Globus pallidus (tissue), 1 donor: ENCODE data around the gene BANP.
"Not testable (repeated sequence)": the region's sequence is repeated elsewhere in the genome, so short reads cannot be mapped to it uniquely, and the experiment has no call there.

Experiments
- DNase-seq: peaks from one replicate; pipeline ENCODE4 v3.0.0-alpha.2; 2015; ENCODE audit warnings: low spot score

Gene BANP

DNA sequence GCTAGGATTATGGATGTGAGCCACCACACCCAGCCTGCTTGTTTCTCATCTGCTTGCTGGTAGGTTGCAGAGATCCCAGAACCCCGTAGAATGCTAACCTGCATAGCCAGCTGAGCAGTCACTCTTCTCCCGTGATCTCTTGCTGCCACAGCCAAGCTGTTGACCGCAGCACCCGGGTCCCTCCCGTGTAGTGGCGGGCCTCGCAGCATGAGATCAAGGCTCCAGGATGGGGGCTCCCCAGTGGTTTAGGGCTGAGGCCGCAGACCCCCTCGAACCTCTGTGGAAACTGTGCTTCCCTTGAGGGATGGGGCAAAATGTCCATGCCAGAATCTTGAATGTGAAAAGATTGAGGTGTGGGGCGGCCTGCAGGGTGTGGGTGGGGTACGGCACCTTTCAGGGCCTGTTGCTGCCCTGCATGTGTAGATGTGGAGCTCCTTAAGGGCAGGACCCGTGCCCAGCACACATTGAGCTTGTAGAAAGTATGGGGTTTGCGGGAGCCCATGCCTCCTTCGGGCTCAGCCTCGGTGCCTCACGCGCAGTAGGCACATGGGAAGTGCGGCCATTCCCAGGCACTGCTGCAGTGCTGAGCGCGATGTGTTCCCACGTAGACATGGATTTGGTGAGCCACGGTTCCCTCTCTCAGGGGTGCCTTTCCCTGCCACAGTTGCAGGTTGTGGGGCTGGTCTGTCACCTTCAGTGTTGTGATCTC lies 99.9 kb downstream of the BANP start:
- no peak for DNase-seq

DNA sequence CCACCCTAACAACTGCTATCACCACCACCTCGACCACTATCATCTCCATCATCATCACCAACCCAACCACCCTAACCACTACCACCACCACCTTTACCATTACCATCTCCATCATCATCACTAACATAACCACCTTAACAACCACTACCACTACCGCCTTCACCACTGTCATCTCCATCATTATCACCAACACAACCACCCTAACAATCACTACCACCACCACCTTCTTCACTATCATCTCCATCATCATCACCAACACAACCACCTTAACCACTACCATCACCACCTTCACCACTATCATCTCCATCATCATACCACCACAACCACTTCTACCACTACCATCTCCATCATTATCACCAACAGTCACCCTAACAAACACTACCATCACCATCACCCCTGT lies 101.4 kb downstream of the BANP start:
- no peak for DNase-seq

DNA sequence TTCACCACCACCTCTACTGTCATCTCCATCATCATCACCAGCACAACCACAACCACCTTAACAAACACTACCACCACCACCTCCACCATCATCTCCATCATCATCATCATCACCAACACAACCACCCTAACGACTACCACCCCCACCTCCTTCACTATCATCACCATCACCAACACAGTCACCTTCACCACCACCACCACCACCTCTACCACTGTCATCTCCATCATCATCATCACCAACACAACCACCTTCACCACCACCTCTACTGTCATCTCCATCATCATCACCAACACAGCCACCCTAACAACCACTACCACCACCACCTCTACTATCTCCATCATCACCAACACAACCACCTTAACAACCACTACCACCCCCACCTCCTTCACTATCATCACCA lies 102.2 kb downstream of the BANP start:
- not testable (repeated sequence) for DNase-seq

DNA sequence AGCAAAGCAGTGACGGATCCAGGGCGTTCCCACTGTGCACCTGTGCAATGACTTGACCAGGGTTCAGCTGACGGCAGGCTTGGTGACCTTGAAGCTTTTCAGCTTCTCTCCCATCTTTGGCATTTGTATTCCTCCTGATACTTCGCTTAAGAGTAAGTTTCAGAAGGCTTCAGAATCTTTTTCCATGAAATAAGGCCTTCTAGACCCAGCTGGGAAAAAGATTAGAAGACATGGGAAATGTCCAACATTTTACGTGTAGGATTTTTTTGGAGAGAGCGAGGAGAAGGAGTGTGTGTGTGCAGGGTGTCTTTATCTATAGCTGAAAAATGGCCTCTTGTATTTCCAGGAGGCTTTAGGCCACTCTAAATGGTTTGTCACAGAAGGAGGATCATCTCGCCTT lies 104.1 kb downstream of the BANP start:
- DNase-seq: no peak

DNA sequence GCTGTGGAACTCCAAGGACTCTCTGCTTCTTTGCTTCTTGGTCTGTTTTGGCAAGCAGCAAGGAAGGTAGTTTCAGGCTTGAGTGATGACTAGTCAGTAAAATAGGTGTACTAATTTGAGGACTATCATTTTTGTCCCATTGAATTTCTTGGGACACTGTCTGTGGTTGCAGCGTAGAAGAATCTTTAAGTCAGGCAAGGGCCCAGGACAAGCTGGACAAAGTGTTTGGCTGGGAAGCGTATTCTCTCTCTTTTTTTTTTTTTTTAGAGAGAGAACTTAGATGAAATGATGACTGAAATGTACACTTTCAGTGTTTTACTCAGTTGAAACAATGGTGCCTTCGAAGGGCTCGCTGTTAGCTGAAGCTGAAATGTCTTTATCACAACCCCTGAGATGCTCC lies 105.0 kb downstream of the BANP start:
- no peak for DNase-seq

DNA sequence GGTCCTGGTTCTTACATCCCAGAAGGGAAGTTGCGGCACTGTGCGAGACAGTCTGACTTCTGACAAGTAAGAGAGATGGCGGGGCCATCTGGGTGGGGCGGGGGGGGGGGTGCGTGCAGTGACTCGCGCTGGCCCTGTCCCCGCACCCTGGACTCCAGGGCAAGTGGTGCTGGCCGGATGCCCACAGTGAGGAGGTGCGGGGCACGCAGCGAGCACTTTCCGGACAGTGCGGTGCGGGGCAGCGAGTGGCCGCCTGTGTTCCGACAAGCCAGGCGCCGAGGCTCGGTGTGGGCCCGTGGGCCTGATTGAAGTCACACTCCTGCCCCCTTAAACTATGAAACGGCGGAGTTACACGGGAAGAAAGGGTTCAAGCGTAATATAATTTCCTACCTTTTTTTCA lies 106.4 kb downstream of the BANP start:
- DNase-seq: no peak

DNA sequence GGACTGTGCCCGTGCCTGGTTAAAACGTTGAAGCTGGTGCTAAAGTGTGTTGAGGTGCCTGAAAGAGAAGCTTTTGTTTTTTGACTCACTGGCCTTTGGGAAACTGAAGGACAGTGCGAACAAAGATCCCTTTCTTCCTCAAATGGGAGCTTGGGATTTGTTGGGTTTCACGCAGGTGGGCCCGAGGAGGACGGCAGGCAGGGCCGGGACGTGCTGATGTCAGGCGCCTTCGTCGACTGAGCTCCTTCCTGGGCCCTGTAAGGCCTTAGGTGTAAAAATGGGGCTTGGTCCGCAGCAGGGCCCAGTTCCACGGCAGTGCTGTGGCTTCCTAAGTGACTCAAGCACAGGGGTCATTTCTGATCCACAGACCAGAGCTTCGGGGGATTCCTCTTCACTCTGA lies 106.9 kb downstream of the BANP start:
- DNase-seq: no peak

DNA sequence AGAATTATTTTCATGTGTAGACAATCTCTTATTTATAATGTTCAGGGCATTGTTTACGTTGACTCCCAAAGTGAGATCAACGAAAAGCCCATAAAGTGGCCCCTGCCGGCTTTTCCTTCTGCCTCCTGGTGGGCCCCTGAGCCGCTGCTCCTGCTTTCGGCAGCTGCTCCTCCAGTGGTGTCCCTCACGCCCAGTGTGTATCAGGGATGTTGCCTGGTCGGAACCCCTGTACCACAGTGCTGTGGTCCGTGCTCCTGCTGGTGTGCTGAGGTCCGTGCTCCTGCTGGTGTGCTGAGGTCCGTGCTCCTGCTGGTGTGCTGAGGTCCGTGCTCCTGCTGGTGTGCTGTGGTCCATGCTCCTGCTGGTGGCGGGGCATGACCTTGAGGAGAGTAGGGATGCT lies 107.6 kb downstream of the BANP start:
- DNase-seq: no peak

DNA sequence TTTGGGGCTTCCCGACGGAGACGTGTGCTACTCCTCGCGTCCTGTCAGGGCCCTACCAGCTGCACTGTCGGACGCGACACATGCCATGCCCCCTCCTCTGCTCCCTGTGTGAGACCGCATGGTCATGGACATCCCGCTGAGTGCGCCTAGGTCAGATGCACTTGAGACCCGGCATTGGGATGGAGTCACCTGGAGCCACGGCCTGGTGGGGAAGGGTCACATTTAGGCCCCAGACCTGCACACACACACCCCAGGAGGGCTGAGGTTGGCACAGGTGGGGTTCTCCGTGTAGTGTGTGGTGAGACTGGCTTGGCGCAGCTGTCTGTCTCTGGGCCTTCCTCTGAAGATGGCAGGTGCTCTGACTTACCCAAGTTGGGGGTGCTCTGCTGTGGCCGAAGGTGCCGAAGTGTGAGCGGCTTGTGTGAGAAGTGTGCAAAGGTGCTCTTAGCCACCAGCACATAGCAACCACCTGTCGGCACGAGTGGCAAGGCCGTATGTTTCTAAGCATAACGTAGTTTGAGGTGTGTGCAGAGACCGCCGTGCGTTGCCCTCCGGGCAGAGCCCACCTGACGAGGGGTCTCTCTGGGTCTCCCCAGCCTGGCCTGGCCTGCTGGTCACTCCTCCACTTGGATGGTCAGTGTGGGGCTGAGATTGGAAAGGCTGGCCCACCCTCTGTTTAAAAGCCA lies 108.6 kb downstream of the BANP start:
- DNase-seq: no peak

DNA sequence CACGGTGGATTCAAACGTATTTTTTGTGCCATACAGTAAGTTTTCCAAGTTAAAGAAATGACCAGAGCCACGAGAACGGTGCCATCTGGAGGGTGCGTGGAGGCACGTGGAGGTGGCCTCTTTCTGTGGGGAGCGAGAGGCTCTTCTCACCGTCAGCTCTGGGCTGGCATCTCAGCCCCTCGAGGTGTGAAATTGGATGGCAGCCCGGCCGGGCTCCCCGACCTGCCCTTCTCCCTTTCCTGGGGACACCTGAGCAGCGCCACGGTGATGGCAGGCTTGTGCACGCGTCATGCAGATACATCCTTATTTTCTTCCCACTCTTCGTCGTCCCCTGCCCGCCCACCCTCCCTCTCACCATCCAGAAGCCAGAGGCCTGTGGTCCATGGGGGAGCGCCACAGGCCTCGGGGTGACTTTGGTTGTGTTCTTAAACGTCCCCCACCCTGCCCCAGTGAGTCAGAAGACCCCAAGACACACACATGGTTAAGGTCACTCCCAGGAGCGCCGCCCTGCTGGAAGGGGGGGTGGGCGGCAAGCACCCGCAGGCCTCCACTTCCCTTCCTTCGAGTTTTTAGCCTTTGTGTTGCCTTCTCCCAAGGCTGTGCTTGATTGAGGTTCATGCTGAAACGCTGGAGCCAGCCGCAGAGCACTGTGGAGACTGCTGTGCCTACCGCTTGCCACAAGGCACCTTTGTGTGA lies 109.4 kb downstream of the BANP start:
- no peak for DNase-seq

DNA sequence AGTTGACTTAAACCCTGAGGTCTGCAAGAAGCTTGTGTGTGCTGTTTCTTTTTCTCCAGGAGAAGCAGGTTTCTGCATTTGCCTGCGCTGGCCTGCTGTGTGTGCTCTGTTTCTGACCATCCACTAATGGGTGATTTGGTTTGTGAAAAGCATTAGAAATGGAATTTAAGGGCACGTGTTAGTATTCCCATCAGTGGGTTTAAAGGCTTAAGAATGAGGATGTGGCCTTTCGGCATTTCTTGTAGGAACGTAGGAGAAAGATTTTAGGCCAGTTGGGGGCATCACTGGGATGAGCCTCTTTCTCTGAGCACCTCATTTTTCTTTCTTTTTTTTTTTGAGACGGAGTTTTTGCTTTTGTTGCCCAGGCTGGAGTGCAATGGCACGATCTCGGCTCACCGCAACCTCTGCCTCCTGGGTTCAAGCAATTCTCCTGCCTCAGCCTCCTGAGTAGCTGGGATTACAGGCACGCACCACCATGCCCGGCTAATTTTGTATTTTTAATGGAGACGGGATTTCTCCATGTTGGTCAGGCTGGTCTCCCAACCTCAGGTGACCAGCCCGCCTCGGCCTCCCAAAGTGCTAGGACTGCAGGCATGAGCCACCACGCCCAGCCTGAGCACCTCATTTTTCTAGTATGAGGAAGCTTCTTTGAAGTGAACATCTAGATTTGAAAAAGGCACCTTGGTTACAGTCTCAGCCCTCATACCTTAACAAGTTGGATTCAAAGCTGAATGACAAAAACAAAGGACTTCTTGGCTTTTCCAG lies 110.3 kb downstream of the BANP start:
- DNase-seq: no peak

DNA sequence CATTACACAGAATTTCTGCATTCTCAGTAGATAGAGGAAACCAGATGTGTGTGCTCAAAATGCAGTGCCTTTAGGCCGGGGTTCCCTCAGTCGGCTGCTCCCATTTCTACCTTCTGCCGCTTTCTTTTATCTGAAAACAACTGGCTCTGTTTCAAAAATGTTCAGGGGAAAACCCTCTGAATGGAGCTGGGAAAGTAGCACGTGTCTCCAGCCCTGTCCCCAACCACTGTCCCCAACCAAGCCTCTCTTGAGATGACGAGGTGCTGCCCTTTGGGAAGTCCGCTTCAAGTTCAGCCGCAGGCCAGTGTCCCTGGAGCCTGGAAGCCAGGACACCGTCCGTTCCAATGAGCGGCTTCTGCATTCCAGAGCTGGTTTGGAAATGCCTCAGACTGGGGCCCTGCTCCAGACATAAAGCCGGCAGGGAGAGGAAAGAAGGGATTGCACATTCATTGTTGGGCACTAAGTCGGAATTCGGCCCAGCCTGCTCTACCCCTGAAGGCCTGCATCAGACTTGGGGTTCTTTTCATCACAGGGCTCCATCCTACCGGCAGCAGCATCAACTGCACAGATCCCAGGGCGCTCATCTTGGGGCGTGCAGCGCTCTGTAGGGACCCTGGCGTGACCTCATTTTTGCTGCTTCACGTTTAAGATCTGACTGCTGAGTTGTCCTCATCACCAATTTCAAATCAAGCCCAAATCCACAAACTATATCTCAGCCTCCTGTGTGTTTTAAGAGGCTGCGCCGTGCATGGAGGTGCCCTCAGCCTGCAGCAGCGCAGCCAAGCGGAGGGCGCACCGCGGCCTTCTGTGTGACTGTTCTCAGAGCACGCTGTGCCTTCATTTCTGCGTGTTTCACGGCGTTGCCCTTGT lies 111.3 kb downstream of the BANP start:
- no peak for DNase-seq

DNA sequence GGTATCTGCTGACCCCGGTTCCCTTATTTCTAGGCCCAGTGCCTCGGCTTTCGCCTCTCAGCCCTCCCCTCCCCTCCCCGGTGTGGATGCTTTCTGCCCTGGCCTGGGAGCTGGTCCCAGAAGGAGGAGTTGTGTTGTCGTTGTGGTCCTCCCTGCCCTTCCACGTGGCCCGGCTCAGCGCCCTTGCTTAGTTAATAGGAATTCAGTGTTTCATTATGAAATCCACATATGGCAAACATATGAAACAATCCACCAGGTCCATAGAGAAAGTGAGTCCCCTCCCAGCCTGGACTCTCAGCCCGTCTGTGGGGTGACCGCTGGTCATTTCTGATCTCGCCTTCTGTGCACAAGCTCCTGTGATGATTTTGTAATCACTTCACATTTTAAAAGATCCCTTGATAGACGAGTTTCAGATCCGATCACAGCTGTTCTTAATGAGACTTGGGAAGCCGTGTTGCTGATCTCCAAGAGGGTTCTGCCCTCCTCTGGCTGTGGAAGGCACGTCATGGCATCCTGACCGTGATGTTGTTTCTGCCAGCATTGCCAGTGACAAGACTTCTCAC lies 112.1 kb downstream of the BANP start:
- peak; percentile 49 for DNase-seq

DNA sequence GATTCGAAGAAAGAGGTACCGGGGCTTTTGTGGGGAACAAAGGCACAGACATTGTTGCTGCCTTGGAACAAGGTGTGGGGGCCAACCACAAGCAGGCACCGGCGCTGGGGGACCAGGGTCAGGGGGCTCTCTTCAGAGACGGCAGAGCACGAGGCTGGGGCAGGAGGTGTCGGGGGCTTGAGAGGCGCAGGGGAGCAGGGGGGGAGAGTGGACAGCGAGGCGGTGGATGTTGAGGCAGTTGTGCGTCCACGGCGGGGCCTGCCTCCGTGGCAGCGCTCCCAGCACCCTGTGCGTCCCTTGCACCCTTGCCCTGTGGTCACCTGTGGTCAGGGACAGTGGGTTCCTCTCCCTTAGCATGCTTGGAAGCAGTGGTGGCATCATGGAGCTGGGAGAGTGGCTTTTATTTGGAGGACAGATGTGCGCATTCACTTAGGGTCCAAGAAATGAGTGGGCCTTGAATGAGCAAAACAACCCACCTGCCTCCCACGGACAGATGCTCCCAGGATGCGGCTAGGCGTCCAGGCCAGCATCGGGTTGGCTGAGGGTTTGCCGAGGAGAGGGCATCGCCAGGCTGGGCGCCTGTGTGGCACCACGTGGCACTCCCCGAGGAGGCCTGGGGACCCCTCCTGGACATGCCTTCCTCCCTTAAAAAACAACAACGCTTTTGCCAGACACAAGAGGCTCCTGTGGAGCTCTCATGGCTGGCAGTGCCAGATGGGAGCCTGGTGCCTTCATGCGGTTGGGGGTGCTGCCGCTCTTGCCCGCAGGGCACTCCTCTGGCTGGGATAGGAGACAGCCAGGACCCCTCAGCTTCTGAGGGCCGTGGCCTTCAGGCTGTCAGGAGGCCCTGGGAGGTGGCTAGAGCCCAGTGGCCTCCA lies 113.0 kb downstream of the BANP start:
- no peak for DNase-seq

DNA sequence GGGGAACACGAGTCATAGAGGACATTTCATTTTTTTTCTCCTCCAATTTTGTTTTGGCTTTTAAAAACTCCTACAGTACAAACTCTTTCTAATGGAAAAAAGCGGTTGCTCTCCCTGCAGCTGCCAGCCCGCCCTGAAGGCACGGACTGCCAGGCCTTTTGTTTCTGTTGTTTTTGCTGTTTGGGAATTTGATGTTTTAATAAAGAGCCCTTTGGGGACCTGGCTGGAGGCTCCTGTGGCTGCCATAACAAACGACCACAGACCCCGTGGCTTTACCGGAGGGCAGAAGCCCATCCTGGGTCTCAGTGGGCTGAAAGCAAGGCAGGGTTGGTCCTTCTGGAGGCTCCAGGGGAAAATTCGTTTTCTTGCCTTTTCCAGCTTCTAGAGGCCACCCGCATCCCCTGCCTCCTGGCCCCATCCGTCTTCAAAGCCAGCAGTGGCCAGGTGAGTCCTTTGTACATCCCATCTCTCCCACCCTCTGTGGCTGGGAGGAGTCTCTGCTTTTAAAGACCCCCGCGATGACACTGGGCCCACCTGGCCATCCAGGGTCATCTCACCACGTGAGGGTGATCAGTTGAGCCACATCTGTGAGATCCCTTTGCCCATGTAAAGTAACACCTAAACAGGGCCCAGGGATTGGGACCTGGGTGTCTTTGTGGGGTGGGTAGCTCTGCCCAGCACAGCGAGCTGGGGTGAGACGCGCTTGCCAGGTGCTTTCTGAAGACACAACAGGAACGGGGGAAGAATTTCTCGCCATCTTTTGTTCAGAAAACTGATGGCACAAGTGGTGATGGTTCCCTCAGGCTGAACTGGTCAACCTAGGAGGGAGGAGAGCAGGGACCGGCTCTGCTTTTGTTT lies 113.9 kb downstream of the BANP start:
- no peak for DNase-seq

DNA sequence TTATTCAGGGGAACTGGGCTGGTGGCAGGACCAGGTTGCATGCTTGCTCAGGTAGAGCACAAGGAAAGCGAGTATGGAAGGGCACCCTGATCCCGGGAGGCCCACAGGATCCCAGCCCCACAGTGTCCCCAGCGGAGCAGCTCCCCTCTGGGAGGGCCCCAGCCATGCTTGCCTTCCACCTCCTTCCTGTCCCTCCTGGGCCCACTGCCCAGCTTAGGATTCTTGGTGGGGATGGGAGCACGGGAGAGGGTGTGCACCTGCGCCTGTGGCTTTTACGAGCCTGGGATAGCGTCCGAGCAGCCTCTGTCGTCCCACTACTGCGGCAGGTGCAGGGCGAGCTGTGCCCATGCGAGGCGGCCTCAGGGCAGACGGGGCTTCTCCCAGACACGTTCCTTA lies 114.5 kb downstream of the BANP start:
- no peak for DNase-seq

DNA sequence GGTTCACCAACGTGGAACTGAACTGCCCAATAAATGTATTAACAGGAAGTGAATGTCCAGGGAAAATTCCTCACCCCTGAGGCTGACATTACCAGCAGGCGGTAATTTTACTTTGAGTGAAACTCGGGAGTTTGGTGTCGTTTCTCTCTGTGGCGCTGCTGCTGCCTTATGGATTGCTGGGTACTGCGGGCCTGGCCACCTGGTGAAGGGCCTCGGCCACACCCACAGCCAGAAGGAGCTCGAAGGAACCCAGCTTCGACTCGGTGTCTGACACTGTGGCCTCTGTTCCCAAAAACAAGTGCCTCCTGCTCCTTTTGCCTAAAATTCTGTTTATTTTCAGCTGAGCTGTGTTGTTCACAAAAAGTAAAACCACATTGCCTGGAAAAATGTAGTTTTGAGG lies 115.0 kb downstream of the BANP start:
- DNase-seq: no peak

DNA sequence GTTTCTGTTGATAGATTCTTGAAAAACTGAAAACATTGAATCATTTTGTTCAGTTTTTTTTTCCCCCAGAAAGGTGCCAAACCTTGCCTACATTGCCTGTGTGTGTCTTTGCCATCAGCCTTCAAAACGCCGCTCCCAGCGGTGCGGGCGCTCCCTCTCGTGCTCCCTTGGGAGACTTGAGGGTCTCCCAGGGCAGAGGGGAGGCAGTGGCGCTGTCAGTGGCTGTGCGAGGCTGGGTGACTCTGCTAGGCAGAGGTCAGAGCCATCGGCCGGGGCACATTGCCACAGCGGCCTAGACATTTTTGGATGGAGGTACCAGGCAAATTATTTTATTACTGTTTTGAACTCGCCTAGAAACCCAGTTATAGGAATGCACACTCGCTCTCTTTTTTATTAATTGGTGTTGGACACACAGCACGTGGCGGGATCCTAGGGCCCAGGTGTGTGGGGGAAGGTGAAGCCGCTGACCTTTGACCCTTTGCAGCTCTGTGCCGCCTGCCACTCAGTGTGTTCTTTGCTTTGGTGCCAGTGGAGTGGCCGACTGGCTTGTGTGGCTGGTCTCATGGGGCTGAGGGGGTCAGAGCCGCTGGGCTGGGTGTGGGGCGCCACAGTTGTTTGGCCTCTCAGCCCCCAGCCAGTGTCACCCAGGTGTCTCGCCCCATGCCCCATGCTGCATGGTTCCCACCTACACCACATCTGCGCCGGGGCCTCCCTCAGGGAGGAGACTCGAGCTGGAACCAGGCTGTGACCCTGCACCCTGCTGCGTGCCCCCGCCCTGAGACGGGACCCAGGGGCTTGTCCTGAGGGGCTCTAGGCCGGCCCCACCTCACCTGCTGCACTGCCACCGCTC lies 115.7 kb downstream of the BANP start:
- DNase-seq: no peak
